SU-DHL-6 (cell line): ENCODE results near the gene MMP10.

Source experiments
- EZH2phosphoT487 ChIP-seq: fragments of 200-600 bp; sonication (generic), shearing (Covaris generic); conservative IDR thresholded peaks from 2 replicates; pipeline ENCODE4 v1.6.1; 2018; ENCODE audit warnings: mild to moderate bottlenecking, antibody characterized with exemption, low read length, moderate library complexity, mixed read lengths
- TF ChIP-seq, protein P1 (sequence below): fragments of 200-600 bp; sonication (generic); IDR thresholded peaks from one replicate; pipeline ENCODE4 v1.5.1; 2017; ENCODE audit warnings: antibody characterized with exemption, mild to moderate bottlenecking, low read length, moderate library complexity; ENCODE audit not compliant: insufficient read depth, poor library complexity, severe bottlenecking

DNA sequence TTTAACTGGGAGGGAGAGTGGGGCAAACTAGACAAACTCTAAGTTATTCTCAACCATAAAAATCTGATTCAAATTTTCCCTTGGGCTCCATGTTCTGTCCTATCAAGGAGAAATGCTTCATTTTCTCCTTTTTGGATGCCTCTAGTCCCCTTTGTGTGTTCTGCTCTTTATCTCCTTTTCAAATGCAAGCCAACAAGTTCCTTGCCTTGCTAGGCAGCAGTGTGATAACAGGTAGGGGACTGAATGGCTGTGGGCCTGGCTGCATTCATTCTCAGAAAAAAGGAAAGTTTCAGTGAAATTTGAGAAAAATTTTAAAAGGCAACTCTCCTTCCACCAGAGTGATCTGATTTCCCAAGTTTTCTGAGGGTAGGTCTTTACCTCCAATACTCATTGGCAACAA, 28.8 kb downstream of the MMP10 start:
- TF ChIP-seq, protein P1, sequence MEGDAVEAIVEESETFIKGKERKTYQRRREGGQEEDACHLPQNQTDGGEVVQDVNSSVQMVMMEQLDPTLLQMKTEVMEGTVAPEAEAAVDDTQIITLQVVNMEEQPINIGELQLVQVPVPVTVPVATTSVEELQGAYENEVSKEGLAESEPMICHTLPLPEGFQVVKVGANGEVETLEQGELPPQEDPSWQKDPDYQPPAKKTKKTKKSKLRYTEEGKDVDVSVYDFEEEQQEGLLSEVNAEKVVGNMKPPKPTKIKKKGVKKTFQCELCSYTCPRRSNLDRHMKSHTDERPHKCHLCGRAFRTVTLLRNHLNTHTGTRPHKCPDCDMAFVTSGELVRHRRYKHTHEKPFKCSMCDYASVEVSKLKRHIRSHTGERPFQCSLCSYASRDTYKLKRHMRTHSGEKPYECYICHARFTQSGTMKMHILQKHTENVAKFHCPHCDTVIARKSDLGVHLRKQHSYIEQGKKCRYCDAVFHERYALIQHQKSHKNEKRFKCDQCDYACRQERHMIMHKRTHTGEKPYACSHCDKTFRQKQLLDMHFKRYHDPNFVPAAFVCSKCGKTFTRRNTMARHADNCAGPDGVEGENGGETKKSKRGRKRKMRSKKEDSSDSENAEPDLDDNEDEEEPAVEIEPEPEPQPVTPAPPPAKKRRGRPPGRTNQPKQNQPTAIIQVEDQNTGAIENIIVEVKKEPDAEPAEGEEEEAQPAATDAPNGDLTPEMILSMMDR, result no peak
- no peak for TF ChIP-seq EZH2phosphoT487
